Measurements from ENCODE around the gene MLLT3.

MLLT3 gene

GRCh38 chr9:20477940-20478620 is 144.2 kb downstream of the MLLT3 start:
- TF ChIP-seq CTCF (IDR thresholded peaks at IDR 0.05; ENCODE audit: extremely low read depth, missing control alignments) = no peak
- no peak for DNase-seq (ENCODE audit: low spot score)

GRCh38 chr9:20476912-20477521 is 145.3 kb downstream of the MLLT3 start:
- TF ChIP-seq CTCF (IDR thresholded peaks at IDR 0.05; ENCODE audit: extremely low read depth, missing control alignments) = no peak
- DNase-seq (ENCODE audit: low spot score) = no peak

- no peak for TF ChIP-seq CTCF (IDR thresholded peaks at IDR 0.05; ENCODE audit: extremely low read depth, missing control alignments)
- DNase-seq (ENCODE audit: low spot score) = no peak
These were observed 147.8 kb downstream of the MLLT3 start for GRCh38 chr9:20474496-20474895.

GRCh38 chr9:20473515-20474013 is 148.7 kb downstream of the MLLT3 start:
- DNase-seq (ENCODE audit: low spot score) = no peak
- no peak for TF ChIP-seq CTCF (IDR thresholded peaks at IDR 0.05; ENCODE audit: extremely low read depth, missing control alignments)

- no peak for DNase-seq (ENCODE audit: low spot score)
- no peak for TF ChIP-seq CTCF (IDR thresholded peaks at IDR 0.05; ENCODE audit: extremely low read depth, missing control alignments)
These were observed 149.8 kb downstream of the MLLT3 start for GRCh38 chr9:20472342-20473045.

- no peak for DNase-seq (ENCODE audit: low spot score)
- no peak for TF ChIP-seq CTCF (IDR thresholded peaks at IDR 0.05; ENCODE audit: extremely low read depth, missing control alignments)
These were observed 155.8 kb downstream of the MLLT3 start for GRCh38 chr9:20466328-20467008.

All from GM20000 (cell line).